HAP-1 (cell line): Measurements from ENCODE around the gene VEZT.
"Not testable (repeated sequence)": the region's sequence is repeated elsewhere in the genome, so short reads cannot be mapped to it uniquely, and the experiment has no call there.

ENCODE experiments used
- DNase-seq, 2 experiments: peaks; one replicate each; pipeline ENCODE4 v3.0.0-alpha.2; 2016 to 2020; ENCODE audit warnings: low spot score in 2 of 2
- H3K27me3 ChIP-seq: fragments of 250-450 bp; sonication (Bioruptor Pico); 2 replicates; pipeline ENCODE4 v1.5.1; 2020; ENCODE audit warnings: low read depth, mild to moderate bottlenecking, moderate library complexity
- H3K36me3 ChIP-seq: fragments of 250-450 bp; sonication (Bioruptor Pico); replicated peaks from 2 replicates; pipeline ENCODE4 v1.5.1; 2020; ENCODE audit warnings: mild to moderate bottlenecking
- H3K4me1 ChIP-seq: fragments of 250-450 bp; sonication (Bioruptor Pico); 2 replicates; pipeline ENCODE4 v1.5.1; 2020; ENCODE audit warnings: mild to moderate bottlenecking
- H3K4me3 ChIP-seq: fragments of 250-450 bp; sonication (Bioruptor Pico); 2 replicates; pipeline ENCODE4 v1.5.1; 2020; ENCODE audit warnings: mild to moderate bottlenecking, moderate library complexity
- H3K9me3 ChIP-seq: fragments of 250-450 bp; sonication (Bioruptor Pico); 2 replicates; pipeline ENCODE4 v1.5.1; 2020; ENCODE audit warnings: mild to moderate bottlenecking, moderate library complexity
- in situ Hi-C: fragments of 300-500 bp; cut with MboI; formaldehyde crosslinking; loops from 3 replicates; pipeline ENCODE4 v1.14.3; 2020; ENCODE audit warnings: low sequenced_read_pairs, inconsistent platforms, mixed read lengths

The VEZT gene

GRCh38 chr12:95224202-95225170, 6.9 kb downstream of the VEZT start:
- H3K9me3 ChIP-seq = no peaks in the 10 kb centered on the region
- H3K27me3 ChIP-seq = no peaks in the 10 kb centered on the region
- DNase-seq = no peak
- peaks cover 9% of the 10 kb centered on the region; the same call in 1 of the 2 replicates for H3K36me3 ChIP-seq
- in situ Hi-C loops = no loop called here
- no peak overlapping the region for H3K4me3 ChIP-seq
- peaks cover 15% of the 10 kb centered on the region for H3K4me1 ChIP-seq

- Histone ChIP-seq H3K4me1 (peaks cover 10% of the 10 kb centered on the region), H3K36me3 (peaks cover 9% of the 10 kb centered on the region; the same call in 1 of the 2 replicates), H3K9me3 (no peaks in the 10 kb centered on the region), H3K27me3 (no peaks in the 10 kb centered on the region), H3K4me3 (no peak overlapping the region)
- DNase-seq = no peak
- in situ Hi-C loops = no loop called here
Measured at GRCh38 chr12:95225645-95226212, 8.1 kb downstream of the VEZT start.

DNA sequence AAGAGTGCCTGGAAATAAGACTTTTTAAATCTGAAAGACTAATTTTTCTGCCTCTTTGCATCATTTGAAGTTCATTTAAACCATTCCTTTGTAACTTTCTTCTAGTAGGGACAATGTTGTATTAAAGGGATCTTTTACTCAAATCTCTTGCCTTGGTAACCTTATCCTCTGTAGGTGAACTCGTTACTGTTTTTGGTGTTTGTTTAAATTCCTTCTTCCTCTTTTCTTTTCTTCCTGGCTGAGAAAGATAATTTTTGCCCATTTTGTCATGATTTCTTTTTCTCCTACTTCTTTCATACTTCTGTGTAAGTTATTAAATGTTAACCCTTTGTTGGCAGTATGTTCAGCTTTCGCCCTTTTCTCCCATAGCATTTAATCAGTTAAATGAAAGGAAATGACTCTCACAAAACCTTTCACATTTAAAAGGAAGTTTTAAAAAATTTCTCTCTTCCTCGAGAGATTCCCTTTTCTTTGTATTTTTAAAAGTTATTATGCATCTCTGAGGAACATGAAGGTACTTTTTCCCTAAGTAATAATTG, 10.3 kb downstream of the VEZT start:
- in situ Hi-C loops = no loop called here
- H3K4me1 ChIP-seq = peaks cover 4% of the 10 kb centered on the region
- peaks cover 9% of the 10 kb centered on the region; the same call in 1 of the 2 replicates for H3K36me3 ChIP-seq
- no peaks in the 10 kb centered on the region for H3K27me3 ChIP-seq
- H3K9me3 ChIP-seq = no peaks in the 10 kb centered on the region
- no peak overlapping the region for H3K4me3 ChIP-seq
- DNase-seq = no peak

DNA sequence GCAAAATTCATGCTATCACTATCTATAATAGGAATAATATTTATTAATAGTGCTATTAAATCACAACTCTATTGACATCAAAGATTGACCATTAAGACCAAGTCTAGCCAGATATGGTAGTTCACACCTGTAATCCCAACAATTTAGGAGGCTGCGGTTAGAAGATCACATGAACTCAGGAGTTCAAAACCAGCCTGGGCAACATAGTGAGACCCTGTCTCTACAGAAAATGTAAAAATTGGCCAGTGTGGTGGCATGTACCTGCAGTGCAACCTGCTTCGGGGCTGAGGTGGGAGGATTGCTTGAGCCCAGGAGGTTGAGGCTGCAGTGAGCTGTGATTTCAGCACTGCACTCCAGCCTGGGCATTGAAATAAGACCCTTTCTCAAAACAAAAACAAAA, 11.0 kb downstream of the VEZT start:
- Histone ChIP-seq H3K4me1 (peaks cover 4% of the 10 kb centered on the region), H3K9me3 (no peaks in the 10 kb centered on the region; the same call in 1 of the 2 replicates), H3K36me3 (peaks cover 9% of the 10 kb centered on the region; the same call in 1 of the 2 replicates), H3K4me3 (no peak overlapping the region), H3K27me3 (no peaks in the 10 kb centered on the region)
- in situ Hi-C loops = no loop called here
- no peak for DNase-seq

DNA sequence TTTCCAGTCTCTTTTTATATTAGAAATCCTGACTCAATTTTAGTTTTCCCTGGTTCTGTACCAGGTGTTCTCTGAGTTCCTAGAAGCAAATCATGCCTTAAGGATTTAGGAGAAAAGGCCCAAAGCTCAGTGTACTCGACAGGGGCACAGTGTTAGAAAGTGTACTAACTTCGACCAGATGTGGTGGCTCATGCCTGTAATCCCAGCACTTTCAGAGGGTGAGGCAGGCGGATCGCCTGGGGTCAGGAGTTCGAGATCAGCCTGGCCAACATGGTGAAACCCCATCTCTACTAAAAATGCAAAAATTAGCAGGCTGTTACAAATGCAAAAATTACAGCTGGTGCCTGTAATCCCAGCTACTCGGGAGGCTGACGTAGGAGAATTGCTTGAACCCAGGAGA, 12.0 kb downstream of the VEZT start:
- in situ Hi-C loops = no loop called here
- Histone ChIP-seq H3K36me3 (peaks cover 11% of the 10 kb centered on the region; the same call in 1 of the 2 replicates), H3K27me3 (no peaks in the 10 kb centered on the region), H3K9me3 (no peaks in the 10 kb centered on the region; the same call in 1 of the 2 replicates), H3K4me3 (no peak overlapping the region), H3K4me1 (peaks cover 4% of the 10 kb centered on the region)
- no peak for DNase-seq

GRCh38 chr12:95230313-95230712, 12.7 kb downstream of the VEZT start:
- DNase-seq = no peak
- Histone ChIP-seq H3K9me3 (no peaks in the 10 kb centered on the region; the same call in 1 of the 2 replicates), H3K27me3 (no peaks in the 10 kb centered on the region), H3K4me1 (peaks cover 4% of the 10 kb centered on the region), H3K4me3 (no peak overlapping the region), H3K36me3 (peaks cover 10% of the 10 kb centered on the region; the same call in 1 of the 2 replicates)
- in situ Hi-C loops = no loop called here

- H3K27me3 ChIP-seq = no peaks in the 10 kb centered on the region
- H3K36me3 ChIP-seq = peaks cover 10% of the 10 kb centered on the region; the same call in 1 of the 2 replicates
- in situ Hi-C loops = no loop called here
- H3K9me3 ChIP-seq = no peaks in the 10 kb centered on the region; the same call in 1 of the 2 replicates
- H3K4me3 ChIP-seq = no peak overlapping the region
- no peak for DNase-seq
- H3K4me1 ChIP-seq = peaks cover 4% of the 10 kb centered on the region
Measured at GRCh38 chr12:95231190-95231589, 13.6 kb downstream of the VEZT start.

DNA sequence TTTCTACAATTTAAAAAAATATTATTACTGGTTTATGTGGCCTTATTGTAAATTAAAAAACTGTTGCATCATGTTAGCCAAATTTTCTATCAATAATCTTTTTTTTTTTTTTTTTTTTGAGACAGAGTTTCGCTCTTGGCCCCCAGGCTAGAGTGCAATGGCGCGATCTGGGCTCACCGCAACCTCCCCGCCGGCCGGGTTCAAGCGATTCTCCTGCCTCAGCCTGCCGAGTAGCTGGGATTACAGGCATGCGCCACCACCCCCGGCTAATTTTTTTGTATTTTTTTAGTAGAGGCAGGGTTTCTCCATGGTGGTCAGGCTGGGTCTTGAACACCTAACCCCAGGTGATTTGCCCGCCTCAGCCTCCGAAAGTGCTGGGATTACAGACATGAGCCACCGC, 16.6 kb downstream of the VEZT start:
- DNase-seq, H3K4me3 ChIP-seq, H3K27me3 ChIP-seq, H3K4me1 ChIP-seq, H3K9me3 ChIP-seq, in situ Hi-C loops, H3K36me3 ChIP-seq: not testable (repeated sequence)

DNA sequence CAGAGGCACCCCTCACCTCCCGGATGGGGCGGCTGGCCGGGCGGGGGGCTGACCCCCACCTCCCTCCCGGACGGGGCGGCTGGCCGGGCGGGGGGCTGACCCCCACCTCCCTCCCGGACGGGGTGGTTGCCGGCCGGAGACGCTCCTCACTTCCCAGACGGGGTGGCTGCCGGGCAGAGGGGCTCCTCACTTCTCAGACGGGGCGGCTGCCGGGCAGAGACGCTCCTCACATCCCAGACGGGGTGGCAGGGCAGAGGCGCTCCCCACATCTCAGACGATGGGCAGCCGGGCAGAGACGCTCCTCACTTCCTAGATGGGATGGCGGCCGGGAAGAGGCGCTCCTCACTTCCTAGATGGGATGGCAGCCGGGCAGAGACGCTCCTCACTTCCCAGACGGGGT, 18.0 kb downstream of the VEZT start:
- H3K27me3 ChIP-seq, H3K4me3 ChIP-seq, H3K9me3 ChIP-seq, DNase-seq, H3K36me3 ChIP-seq, H3K4me1 ChIP-seq, in situ Hi-C loops: not testable (repeated sequence)

DNA sequence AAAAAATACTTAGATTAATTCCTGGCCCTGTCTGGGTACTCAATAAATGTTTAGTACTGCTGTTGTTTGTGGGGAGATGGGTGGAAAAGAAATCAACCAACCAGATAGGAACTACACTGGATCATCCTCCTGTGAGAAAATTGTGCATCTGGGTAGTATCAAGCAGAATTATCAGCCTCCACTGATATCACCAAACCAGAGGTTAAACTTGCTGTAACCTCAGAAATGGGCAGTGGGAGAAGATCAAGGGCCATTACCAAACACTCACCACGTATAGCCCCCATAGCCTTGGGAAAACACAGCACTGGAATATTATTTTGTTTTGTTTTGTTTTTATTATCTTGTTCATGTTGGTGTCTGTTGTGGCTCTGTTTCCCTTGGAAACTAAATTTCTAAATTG, 19.7 kb downstream of the VEZT start:
- H3K36me3 ChIP-seq = peaks cover 11% of the 10 kb centered on the region
- H3K27me3 ChIP-seq = no peaks in the 10 kb centered on the region
- in situ Hi-C loops = no loop called here
- H3K9me3 ChIP-seq = no peaks in the 10 kb centered on the region; the same call in 1 of the 2 replicates
- no peak overlapping the region for H3K4me3 ChIP-seq
- DNase-seq = no peak
- no peaks in the 10 kb centered on the region for H3K4me1 ChIP-seq

- no peaks in the 10 kb centered on the region for H3K4me1 ChIP-seq
- in situ Hi-C loops = no loop called here
- no peak for DNase-seq
- H3K4me3 ChIP-seq = no peak overlapping the region
- no peaks in the 10 kb centered on the region; the same call in 1 of the 2 replicates for H3K9me3 ChIP-seq
- H3K36me3 ChIP-seq = peaks cover 12% of the 10 kb centered on the region
- no peaks in the 10 kb centered on the region for H3K27me3 ChIP-seq
Measured at GRCh38 chr12:95238150-95238549, 20.5 kb downstream of the VEZT start.

DNA sequence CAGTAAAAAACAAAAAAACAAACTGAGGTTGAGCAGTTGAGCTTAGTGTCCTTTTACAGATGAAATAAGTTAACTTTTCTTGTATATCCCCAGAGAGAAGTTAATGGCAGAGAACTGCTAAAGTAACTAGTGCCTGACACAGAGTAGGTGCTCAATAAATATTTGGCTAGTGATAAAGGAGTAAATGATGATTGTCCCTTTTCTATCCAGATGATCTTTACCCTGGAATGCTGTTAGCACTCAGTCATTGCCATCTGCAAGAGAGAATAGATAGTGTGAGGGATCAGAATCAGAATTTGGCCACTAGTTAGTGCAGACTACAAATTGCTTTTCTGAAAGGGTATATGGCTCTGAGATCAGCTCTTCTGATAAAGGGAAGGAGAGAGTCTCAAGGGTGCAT, 21.6 kb downstream of the VEZT start:
- H3K4me1 ChIP-seq = no peaks in the 10 kb centered on the region
- H3K4me3 ChIP-seq = no peak overlapping the region
- H3K27me3 ChIP-seq = no peaks in the 10 kb centered on the region
- peaks cover 10% of the 10 kb centered on the region for H3K36me3 ChIP-seq
- in situ Hi-C loops = no loop called here
- H3K9me3 ChIP-seq = no peaks in the 10 kb centered on the region
- no peak for DNase-seq

GRCh38 chr12:95239835-95240234, 22.2 kb downstream of the VEZT start:
- in situ Hi-C loops = not testable (repeated sequence)

GRCh38 chr12:95240556-95240955, 22.9 kb downstream of the VEZT start:
- Histone ChIP-seq H3K9me3 (no peaks in the 10 kb centered on the region), H3K4me1 (no peaks in the 10 kb centered on the region), H3K27me3 (no peaks in the 10 kb centered on the region), H3K4me3 (no peak overlapping the region), H3K36me3 (peaks cover 7% of the 10 kb centered on the region)
- DNase-seq = no peak
- in situ Hi-C loops = no loop called here

More at GRCh38 chr12:95239835-95240234, 22.2 kb downstream of the VEZT start:
- not testable (repeated sequence) for H3K27me3 ChIP-seq, DNase-seq, H3K4me1 ChIP-seq, H3K9me3 ChIP-seq, H3K4me3 ChIP-seq, H3K36me3 ChIP-seq
